ENCODE data around the gene GTF3C1. TPM values are rescaled to one million over a fixed set of nuclear protein-coding genes. Genes with fewer than 3 reads are reported as not detected.

The GTF3C1 gene
- 100 to 1,000 TPM in 1 of 3 donors, 10 to 100 TPM in 2; 73.7 to 107 (median 97.6) TPM for polyA plus RNA-seq

DNA sequence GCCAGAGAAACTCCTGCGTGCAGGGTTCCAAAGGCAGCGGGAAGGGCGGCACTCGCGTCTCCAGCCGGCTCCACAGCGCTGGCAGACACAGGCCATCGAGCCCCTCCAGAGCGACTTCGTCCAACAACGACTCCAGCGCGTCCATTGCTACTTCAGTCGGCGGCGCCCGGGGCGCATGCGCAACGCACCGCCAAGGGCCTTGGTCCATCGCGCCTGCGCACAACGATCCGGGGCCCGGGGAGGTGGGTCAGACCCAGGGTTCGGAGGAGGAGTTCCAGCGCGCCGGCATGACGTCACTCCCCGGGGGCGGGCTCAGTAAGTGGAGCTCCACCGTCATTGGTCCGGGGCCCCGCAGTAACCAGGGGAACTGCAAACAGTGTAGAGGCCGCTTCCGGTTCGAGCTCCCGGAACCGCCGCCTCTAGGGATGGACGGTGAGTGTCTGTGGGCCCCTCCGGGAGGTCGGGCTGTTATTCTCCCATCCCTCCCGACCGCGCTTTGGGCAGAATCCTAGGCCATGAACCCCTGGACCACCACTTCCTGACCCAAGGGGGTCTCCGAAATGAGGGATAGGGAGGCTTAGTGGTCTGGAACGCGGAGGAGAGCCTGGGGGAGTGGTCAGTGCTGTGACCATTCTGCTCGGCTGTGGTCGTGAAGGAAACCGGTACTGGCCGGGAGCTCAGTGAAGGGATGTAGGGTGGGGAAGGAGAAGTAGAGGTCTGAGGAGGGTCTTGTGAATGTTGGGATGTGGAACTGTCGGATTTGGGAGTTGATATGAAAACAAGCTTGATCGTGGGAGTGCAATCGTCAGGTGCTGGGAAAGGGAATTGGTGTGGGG, at the start of gene GTF3C1, which contains the start of gene KATNIP:
GTF3C1 (minus strand) TSS at position 168 of the 836 bp plus-strand sequence; CDS start at position 145, 23 bp downstream.
KATNIP (plus strand) TSS at position 399 of the 836 bp plus-strand sequence; CDS start at position 426, 27 bp downstream.
- Mint-ChIP-seq H3K9me3 (no peaks in the 10 kb centered on the region), H3K27ac (peak within 1 kb of the TSS; percentile 93 to 99 (median 96)), H3K27me3 (ENCODE audit: low read depth in 3 of 3) (peaks cover 8 to 12% (median 10%) of the 10 kb centered on the region in 3 donors), H3K4me1 (peaks cover 40 to 52% of the 10 kb centered on the region in 2 donors), H3K36me3 (peaks cover 0 to 14% (median 3%) of the 10 kb centered on the region in 3 donors), H3K4me3 (peak within 1 kb of the TSS; percentile 92 to 99 (median 97))
- DNase-seq = peak; percentile 100

DNA sequence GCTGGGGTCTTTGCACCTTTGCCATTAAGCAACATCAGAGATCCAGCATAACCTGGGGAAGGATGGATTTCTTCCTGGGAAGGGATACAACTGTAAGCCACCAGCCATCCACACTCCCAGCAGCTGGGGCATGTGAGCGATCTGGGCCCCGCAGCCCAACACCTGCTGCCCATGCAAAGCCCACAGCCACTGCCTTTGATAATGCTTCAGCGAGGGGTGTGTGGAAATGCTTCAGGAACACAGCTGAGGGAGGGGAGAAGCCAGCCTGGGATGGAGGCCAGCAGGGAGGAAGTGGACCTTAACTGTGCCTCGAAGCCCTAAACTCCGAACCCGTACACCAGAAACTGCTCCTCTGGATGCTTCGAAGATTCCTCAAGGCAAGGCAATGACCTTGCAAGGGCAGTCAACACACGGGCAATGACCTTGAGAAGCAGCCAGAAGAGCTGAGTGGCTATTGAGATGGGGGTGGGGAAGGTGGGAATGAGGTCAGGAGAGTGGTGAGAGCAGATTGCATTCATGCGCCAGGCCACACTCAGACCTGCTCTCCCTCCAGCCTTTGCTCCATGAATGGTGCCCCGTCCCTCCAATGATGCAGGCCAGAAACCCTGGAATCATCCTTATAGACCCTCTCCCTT, 49.3 kb upstream of the GTF3C1 start:
- DNase-seq = no peak
- peaks cover 0 to 2% (median 0%) of the 10 kb centered on the region in 6 donors for H3K9me3 Mint-ChIP-seq
- H3K4me1 Mint-ChIP-seq = no peaks in the 10 kb centered on the region
- no peak overlapping the region for H3K27ac Mint-ChIP-seq
- peaks cover 0 to 3% (median 3%) of the 10 kb centered on the region in 3 donors for H3K36me3 Mint-ChIP-seq
- H3K27me3 Mint-ChIP-seq (ENCODE audit: low read depth in 3 of 3) = peaks cover 0 to 2% (median 1%) of the 10 kb centered on the region in 3 donors
- H3K4me3 Mint-ChIP-seq = no peak overlapping the region

- no peak for DNase-seq
- Mint-ChIP-seq H3K4me1 (no peaks in the 10 kb centered on the region), H3K27me3 (ENCODE audit: low read depth in 3 of 3) (peaks cover 0 to 2% (median 1%) of the 10 kb centered on the region in 3 donors), H3K36me3 (peaks cover 0 to 3% (median 3%) of the 10 kb centered on the region in 3 donors), H3K9me3 (no peaks in the 10 kb centered on the region), H3K4me3 (no peak overlapping the region), H3K27ac (no peak overlapping the region)
Measured at GRCh38 chr16:27598220-27598619, 48.5 kb upstream of the GTF3C1 start.

GRCh38 chr16:27597361-27597760, 47.6 kb upstream of the GTF3C1 start:
- peaks cover 0 to 2% (median 1%) of the 10 kb centered on the region in 3 donors for H3K27me3 Mint-ChIP-seq (ENCODE audit: low read depth in 3 of 3)
- H3K4me3 Mint-ChIP-seq = no peak overlapping the region
- no peak for DNase-seq
- H3K4me1 Mint-ChIP-seq = no peaks in the 10 kb centered on the region
- H3K9me3 Mint-ChIP-seq = no peaks in the 10 kb centered on the region
- peaks cover 0 to 7% (median 3%) of the 10 kb centered on the region in 3 donors for H3K36me3 Mint-ChIP-seq
- no peak overlapping the region for H3K27ac Mint-ChIP-seq

GRCh38 chr16:27596411-27596810, 46.7 kb upstream of the GTF3C1 start:
- Mint-ChIP-seq H3K36me3 (peaks cover 3 to 13% (median 5%) of the 10 kb centered on the region in 3 donors), H3K27me3 (ENCODE audit: low read depth in 3 of 3) (peaks cover 0 to 2% (median 1%) of the 10 kb centered on the region in 3 donors), H3K9me3 (no peaks in the 10 kb centered on the region), H3K4me3 (no peak overlapping the region), H3K27ac (no peak overlapping the region), H3K4me1 (no peaks in the 10 kb centered on the region)
- no peak for DNase-seq

GRCh38 chr16:27595993-27596392, 46.3 kb upstream of the GTF3C1 start:
- Mint-ChIP-seq H3K4me1 (no peaks in the 10 kb centered on the region), H3K36me3 (peaks cover 3 to 14% (median 5%) of the 10 kb centered on the region in 3 donors), H3K4me3 (no peak overlapping the region), H3K27ac (no peak overlapping the region), H3K9me3 (no peaks in the 10 kb centered on the region), H3K27me3 (ENCODE audit: low read depth in 3 of 3) (peaks cover 0 to 2% (median 1%) of the 10 kb centered on the region in 3 donors)
- no peak for DNase-seq

- H3K27me3 Mint-ChIP-seq (ENCODE audit: low read depth in 3 of 3) = peaks cover 0 to 2% (median 1%) of the 10 kb centered on the region in 3 donors
- H3K4me1 Mint-ChIP-seq = no peaks in the 10 kb centered on the region
- no peaks in the 10 kb centered on the region for H3K9me3 Mint-ChIP-seq
- H3K36me3 Mint-ChIP-seq = peaks cover 3 to 16% (median 5%) of the 10 kb centered on the region in 3 donors
- no peak overlapping the region for H3K27ac Mint-ChIP-seq
- no peak for DNase-seq
- H3K4me3 Mint-ChIP-seq = no peak overlapping the region
Measured at GRCh38 chr16:27595475-27595874, 45.8 kb upstream of the GTF3C1 start.

GRCh38 chr16:27591837-27592236, 42.1 kb upstream of the GTF3C1 start:
- Mint-ChIP-seq H3K27ac (peak overlapping the region in 1 of 6 donors; percentile 38), H3K9me3 (no peaks in the 10 kb centered on the region), H3K4me3 (no peak overlapping the region), H3K4me1 (no peaks in the 10 kb centered on the region), H3K27me3 (ENCODE audit: low read depth in 3 of 3) (peaks cover 0 to 2% (median 1%) of the 10 kb centered on the region in 3 donors), H3K36me3 (peaks cover 0 to 28% (median 5%) of the 10 kb centered on the region in 3 donors)
- DNase-seq = no peak

DNA sequence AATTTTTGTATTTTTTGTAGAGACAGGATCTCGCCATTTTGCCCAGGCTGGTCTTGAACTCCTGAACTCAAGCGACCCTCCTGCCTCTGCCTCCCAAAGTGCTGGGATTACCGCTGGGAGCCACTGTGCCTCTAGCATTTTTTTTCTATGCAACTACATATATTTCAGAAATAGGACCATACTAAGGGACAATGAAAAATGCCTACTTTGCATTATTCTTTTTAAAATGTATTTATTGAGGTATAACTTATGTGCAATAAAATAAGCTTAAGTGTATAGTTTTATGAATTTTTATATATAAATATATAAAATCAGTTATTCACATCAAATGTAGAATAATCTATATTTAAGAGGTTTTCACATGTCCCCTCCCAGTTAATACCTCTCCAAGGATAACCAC, 38.3 kb upstream of the GTF3C1 start:
- peak overlapping the region in 1 of 6 donors; percentile 68 for H3K27ac Mint-ChIP-seq
- no peaks in the 10 kb centered on the region for H3K4me1 Mint-ChIP-seq
- H3K36me3 Mint-ChIP-seq = peaks cover 7 to 42% (median 12%) of the 10 kb centered on the region in 3 donors
- DNase-seq = no peak
- no peaks in the 10 kb centered on the region for H3K9me3 Mint-ChIP-seq
- H3K27me3 Mint-ChIP-seq (ENCODE audit: low read depth in 3 of 3) = no peaks in the 10 kb centered on the region
- H3K4me3 Mint-ChIP-seq = no peak overlapping the region

GRCh38 chr16:27586711-27587110, 37.0 kb upstream of the GTF3C1 start:
- H3K27ac Mint-ChIP-seq = no peak overlapping the region
- H3K36me3 Mint-ChIP-seq = peaks cover 4 to 43% (median 23%) of the 10 kb centered on the region in 3 donors
- no peak overlapping the region for H3K4me3 Mint-ChIP-seq
- H3K9me3 Mint-ChIP-seq = no peaks in the 10 kb centered on the region
- H3K4me1 Mint-ChIP-seq = no peaks in the 10 kb centered on the region
- H3K27me3 Mint-ChIP-seq (ENCODE audit: low read depth in 3 of 3) = no peaks in the 10 kb centered on the region
- no peak for DNase-seq

DNA sequence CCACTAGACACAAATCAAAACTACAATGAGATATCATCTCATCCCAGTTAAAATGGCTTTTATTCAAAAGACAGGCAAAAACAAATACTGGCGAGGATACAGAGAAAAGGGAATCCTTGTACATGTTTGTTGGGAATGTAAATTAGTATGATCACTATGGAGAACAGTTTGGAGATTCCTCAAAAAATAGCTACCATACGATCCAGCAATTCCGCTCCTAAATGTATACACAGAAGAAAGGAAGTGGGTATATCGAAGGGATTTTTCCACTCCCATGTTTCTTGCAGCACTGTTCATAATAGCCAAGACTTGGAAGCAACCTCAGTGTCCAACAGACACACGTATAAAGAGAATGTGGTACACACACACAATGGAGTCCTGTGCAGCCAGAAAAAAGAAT, 35.5 kb upstream of the GTF3C1 start:
- Mint-ChIP-seq H3K9me3 (no peaks in the 10 kb centered on the region), H3K27me3 (ENCODE audit: low read depth in 3 of 3) (no peaks in the 10 kb centered on the region), H3K4me3 (no peak overlapping the region), H3K4me1 (no peaks in the 10 kb centered on the region), H3K27ac (no peak overlapping the region), H3K36me3 (peaks cover 7 to 38% (median 30%) of the 10 kb centered on the region in 3 donors)
- no peak for DNase-seq

DNA sequence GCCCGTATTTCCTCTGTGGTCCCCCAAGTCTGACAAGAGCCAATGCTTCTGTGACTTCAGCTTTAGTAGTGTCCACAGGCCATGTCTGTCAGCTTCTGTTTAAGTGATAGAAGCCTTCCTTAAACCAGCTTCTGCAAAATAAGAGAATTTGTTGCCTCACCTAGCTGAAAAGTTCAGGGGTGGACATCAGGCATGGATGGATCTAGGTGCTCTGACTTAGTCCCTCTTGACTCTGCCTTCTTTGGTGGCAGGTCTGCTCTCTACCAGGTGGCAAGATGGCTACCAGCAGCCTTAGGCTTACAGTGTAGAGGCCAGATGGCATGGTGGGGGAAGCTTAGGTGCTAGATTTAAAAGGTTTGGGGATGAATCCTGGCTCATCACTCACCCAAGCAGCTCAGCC, 33.9 kb upstream of the GTF3C1 start:
- no peaks in the 10 kb centered on the region for H3K27me3 Mint-ChIP-seq (ENCODE audit: low read depth in 3 of 3)
- no peaks in the 10 kb centered on the region for H3K9me3 Mint-ChIP-seq
- no peaks in the 10 kb centered on the region for H3K4me1 Mint-ChIP-seq
- no peak overlapping the region for H3K27ac Mint-ChIP-seq
- H3K36me3 Mint-ChIP-seq = peaks cover 7 to 39% (median 30%) of the 10 kb centered on the region in 3 donors
- DNase-seq = no peak
- H3K4me3 Mint-ChIP-seq = no peak overlapping the region

DNA sequence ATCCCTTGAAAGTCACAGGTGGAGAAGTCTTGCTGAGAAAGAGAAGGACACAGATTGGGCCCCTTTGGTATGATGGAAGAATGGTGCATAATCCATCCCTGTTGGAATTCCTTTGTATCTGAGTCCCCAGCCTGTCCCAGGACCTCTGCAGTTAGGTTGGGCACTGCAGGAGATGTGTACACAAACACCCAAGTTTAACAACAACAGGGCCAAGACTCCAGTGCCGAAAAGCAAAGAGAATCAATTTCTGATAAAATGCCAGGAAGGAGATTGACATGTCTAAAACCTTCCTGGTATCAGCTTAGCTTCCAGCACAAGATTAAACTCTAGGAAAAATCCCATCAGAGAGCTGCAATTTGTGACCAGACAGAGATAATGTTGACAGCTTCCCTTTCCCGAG, 33.2 kb upstream of the GTF3C1 start:
- no peak overlapping the region for H3K27ac Mint-ChIP-seq
- no peak overlapping the region for H3K4me3 Mint-ChIP-seq
- DNase-seq = no peak
- no peaks in the 10 kb centered on the region for H3K4me1 Mint-ChIP-seq
- H3K9me3 Mint-ChIP-seq = no peaks in the 10 kb centered on the region
- H3K36me3 Mint-ChIP-seq = peaks cover 7 to 39% (median 30%) of the 10 kb centered on the region in 3 donors
- no peaks in the 10 kb centered on the region for H3K27me3 Mint-ChIP-seq (ENCODE audit: low read depth in 3 of 3)
